Kasumi-1 (cell line): ENCODE measurements around the gene KPNA4.
"Not testable (repeated sequence)": the region's sequence is repeated elsewhere in the genome, so short reads cannot be mapped to it uniquely, and the experiment has no call there.

Experiments used
- DNase-seq, 2 experiments: peaks; one replicate each; lab custom pipeline; 2025; lab: John Stamatoyannopoulos, UW

The KPNA4 gene, protein sequence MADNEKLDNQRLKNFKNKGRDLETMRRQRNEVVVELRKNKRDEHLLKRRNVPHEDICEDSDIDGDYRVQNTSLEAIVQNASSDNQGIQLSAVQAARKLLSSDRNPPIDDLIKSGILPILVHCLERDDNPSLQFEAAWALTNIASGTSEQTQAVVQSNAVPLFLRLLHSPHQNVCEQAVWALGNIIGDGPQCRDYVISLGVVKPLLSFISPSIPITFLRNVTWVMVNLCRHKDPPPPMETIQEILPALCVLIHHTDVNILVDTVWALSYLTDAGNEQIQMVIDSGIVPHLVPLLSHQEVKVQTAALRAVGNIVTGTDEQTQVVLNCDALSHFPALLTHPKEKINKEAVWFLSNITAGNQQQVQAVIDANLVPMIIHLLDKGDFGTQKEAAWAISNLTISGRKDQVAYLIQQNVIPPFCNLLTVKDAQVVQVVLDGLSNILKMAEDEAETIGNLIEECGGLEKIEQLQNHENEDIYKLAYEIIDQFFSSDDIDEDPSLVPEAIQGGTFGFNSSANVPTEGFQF

DNA sequence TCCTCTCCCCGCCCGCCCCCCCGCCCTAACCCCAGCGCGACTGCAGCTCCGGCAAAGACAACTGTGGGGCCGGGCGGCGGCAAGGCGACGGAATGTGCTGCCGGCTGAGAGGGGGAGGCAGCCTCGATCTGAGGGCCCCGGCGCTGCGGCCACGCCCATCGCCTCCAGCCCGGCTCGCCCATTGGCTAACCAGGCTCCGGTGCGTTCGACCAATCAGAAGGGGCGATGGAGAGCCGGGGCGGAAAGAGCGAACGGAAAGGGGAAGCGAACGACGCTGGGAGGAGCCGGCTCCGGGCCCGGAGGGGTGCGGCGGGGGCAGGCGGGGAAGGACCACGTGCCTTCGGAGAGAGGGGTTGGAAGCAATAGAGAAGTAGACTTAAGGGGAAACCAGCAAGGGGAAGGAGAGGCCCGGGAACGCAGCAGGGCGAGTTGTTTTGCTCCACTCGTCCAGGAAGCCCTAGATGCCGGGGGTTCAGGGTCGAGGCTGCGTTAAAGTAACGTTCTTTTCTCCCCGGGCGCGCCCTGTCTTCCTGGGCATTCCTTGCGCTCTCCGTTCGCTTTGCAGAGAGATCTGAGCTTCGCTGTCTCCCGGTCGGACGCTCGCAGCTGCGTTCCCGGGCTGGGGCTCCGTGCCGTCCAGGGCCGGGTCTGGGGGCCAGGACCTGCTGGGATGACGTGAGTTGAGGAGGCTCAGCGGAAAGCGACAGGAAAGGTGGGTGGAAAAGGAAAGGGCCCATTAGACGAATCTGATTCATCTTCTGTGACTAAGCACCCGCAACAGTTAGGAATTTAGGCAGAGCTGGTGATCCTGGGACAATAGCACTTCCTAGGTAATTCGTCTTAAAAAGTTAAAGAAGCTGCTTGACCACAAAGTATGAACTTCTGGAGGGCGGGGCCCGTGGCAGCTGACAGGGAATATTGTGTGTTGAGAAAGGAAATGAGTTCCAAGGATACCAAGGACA lies at the start of gene KPNA4:
TSS of gene KPNA4 (minus strand) at position 130 of the 962 bp plus-strand sequence. CDS start 289 bp downstream, outside the sequence.
- DNase-seq: peak; percentile 98

DNA sequence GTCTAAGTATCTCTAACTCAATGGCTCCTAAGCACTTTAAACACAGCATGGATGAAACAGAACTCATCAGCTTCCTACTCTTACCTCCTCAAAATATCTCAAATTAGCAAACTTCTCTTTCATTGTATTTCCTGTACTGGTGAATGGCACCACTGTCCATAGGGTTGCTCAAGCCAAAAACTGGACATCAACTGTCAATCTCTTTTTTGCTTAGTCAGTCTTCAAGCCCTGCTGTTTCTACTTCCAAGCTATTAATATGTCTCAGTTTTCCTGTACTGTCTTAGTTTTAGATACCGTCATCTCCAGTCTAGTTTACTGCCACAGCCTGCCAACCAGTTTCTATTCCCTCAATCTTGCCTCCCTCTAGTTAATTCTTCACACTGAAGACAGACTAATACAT lies 48.3 kb upstream of the KPNA4 start:
- DNase-seq: no peak

DNA sequence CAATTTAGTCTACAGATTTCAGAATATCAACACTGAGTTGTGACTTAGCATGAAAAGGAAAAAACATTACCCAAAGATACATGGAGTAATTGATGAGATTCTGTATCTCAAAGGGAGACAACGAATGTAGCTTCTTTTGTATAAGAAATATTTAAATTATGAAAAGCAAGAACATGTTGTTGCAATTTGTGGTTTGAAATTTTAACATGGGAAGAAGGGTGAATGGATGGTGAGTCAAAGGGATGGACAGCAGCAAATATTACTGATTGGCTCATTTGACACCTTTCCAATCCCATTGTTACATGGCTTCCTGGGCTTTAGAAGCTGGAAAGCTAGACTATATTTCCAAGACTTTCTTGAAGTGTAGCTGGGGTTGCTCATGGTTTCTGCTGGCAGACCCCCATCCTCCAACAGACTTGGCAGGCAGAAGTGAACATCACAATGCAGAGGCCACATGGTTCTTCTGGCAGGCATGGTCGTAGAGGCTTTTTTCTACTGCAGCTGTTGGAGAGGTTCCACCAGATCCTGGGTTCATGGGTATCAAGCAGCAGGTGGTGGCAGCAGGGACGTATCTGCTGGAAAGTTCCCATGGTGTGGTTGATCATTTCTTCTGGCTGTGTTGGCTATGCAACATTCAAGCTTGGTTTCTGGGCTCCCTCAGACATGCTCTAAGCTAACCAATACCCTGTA lies 47.2 kb upstream of the KPNA4 start:
- DNase-seq: no peak

DNA sequence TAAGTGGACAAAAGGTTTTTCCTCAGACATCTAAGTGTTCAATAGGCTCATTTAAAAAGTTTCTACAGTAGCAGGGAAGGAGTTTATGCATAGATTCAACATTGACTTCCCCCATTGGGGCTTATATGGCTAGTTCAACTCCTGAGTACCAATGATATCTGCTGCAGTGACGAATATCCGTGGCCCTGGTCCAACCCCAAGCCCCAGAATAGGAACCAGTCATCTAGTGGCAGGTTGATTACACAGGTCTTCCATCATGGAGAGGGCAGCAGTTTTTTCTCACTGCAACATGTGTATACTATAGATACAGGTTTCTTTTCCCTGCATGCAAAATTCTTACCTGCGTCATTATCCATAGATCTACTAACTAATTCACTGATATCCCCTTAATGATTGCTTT lies 45.8 kb upstream of the KPNA4 start:
- DNase-seq: no peak

DNA sequence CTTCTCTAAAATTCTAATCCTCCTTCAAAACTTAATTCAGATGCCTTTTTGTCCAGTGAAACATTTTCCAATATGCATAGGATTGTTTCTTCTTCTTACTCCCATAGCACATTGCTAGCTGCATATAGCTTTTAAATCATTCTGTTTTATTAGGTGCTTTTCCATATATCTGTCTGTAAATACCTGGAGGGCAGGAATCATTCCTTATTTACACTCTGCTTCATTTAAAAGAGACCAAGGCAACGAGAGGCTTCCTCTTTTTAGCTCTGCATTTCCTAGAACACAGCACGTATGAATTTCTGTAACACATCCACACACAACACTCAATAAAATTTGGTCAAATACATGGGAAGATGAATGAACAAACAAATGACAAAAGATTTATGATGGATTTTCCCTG lies 43.5 kb upstream of the KPNA4 start:
- DNase-seq: no peak

DNA sequence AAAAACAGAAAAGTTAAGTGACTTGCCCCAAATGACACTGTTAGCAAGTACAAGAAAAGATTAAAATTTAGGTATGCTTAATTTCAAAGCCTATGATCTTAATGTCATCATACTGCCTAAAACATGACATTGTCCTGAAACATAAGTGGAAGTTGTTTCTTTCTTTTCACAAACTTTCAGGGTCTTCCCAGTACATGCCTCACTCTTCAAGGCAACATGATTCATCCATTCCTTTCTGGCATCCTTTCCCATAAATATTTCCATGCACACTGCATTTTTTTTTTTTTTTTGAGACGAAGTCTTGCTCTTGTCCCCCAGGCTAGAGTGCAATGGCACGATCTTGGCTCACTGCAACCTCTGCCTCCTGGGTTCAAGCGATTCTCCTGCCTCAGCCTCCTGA lies 42.5 kb upstream of the KPNA4 start:
- no peak for DNase-seq

DNA sequence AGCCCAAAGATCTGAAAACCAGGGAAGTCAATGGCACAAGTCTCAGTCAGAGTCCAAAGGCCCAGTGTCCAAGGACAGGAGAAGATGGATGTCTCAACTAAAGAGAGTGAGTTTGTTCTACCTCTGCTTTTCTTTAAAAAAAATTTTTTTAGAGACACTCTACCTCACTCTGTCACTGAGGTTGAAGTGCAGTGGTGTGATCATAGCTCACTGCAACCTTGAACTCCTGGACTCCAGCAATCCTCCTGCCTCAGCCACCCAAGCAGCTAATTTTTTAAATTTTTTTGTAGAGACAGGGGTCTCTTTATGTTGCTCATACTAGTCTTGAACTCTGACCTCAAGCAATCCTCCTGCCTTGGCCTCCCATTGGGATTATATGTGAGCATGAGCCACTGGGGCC lies 39.9 kb upstream of the KPNA4 start:
- no peak for DNase-seq

DNA sequence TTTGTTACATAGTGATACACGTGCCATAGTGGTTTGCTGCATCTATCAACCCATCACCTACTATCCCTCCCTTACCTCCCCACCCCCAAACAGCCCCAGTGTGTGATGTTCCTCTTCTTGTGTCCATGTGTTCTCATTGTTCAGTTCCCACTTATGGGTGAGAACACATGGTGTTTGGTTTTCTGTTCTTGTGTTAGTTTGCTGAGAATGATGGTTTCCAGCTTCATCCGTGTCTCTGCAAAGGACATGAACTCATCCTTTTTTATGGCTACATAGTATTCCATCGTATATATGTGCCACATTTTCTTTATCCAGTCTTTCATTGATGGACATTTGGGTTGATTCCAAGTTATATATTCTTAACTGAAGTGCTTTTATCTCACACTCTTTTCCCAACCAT lies 38.5 kb upstream of the KPNA4 start:
- DNase-seq: not testable (repeated sequence)

DNA sequence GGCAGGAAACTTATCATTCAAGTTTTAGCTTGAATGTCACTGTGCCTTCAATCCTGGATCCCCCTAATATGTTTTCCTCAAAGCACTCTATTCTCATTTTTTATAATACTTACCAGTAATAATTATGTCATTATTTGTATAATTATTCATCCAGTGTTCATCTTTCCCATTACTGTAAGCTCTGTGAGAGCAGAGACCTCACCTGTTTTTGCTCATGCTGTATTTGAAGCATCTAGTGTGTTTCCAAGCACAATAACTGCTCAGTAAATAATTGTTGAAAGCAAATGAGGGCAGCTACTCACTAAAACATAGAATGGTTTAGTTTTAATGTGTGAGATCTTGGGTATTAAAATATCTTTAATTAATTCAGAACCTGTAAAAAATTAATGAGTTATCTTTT lies 36.9 kb upstream of the KPNA4 start:
- no peak for DNase-seq

DNA sequence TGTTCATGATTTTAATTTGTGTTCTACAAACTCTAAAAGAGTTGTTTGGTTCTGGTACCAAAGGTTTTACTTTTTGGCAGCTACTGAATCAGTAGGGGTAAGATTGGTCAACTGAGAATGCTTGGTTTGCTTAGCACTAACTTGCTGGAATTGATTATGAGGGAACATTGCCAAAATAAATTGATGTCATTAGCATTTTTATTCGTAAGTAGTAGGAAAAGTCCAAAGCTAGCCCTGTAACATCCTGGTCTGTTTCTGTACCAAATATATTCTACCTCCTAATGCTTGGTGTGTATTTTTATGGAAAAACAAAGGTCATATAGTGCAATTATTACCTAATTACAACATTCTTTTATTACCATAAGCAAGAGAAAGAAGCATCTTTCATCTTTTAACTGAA lies 35.9 kb upstream of the KPNA4 start:
- no peak for DNase-seq

DNA sequence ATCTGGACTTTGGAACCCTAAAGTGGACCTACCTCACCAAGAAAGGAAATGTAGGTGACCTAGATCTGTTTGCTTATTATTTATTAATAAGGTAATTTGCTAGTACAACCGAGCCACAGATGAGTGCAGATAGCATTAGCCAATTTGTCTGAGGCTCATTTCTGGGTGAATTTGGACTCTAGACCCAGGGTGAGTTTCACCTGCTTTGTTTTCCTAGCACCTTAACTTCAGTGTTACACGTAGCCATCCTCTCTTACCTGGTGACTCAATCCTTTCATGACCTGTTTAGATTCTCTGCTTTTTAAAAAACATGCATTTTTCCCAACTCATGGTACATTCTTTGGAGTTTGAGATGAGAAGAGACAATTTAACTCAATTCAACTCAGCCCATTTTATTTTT lies 33.5 kb upstream of the KPNA4 start:
- DNase-seq: no peak

DNA sequence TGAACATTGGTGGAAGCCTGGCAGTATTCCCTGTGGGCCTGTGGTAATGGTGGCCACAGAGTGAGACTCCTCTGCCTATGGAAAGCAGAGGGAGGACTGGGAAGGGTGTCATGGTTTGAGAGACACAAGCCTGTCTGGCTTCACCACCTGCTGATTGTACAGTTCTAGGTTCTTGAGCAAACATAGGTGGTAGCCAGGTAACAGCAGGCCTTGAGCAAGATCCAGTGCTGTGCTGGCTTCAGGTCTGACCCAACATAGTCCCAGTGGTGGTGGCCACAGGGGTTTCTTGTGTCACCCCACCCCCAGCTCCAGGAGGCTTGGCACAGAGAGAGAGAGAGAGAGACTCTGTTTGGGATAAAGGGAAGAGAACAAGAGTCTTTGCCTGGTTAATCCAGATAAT lies 22.7 kb upstream of the KPNA4 start:
- no peak for DNase-seq

DNA sequence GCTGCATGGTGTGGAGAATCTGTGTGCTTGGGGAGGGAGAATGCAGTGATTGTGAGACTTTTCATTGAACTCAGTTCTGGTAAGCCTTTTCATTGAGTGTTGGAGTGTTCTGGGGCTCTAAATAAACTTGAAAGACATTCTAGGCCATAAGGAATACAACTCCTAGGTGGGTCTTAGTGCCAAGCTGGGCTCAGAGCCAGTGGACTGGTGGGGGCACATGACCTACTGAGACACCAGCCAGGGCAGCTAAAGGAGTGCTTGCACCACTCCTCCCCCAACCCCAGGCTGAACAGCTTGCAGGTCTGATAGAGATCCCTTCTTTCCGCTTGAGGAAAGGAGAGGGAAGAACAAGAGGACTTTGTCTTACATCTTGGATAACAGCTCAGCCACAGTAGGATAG lies 21.7 kb upstream of the KPNA4 start:
- DNase-seq: no peak

DNA sequence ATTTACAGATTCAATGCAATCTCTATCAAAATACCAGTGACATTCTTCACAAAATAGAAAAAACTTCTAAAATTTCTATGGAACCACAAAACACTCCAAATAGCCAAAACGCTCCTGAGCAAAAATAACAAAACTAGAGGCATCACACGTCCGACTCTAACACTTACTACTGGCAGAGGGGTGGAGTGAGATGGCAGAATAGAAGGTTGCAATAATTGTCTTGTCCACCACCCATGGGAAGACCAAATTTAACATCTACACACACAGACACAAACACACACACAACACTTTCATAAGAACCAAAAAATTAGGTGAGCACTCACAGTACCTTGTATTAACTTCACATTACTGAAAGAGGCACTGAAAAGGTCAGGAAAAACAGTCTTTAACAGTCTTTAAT lies 21.3 kb upstream of the KPNA4 start:
- DNase-seq: no peak

DNA sequence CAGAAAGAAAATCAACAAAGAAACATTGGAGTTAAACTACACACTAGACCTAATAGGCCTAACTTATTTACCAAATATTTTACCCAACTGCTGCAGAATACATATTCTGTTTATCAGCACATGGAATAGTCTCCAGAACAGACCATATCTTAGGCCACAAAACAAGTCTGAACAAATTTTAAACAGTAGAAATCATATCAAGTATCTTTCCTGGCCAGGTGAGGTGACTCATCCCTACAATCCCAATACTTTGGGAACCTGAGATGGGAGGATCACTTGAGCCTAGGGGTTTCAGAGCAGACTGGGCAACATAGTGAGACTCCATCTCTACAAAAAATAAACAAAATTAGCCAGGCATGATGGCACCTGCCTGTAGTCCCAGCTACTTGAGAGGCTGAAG lies 18.1 kb upstream of the KPNA4 start:
- DNase-seq: no peak

DNA sequence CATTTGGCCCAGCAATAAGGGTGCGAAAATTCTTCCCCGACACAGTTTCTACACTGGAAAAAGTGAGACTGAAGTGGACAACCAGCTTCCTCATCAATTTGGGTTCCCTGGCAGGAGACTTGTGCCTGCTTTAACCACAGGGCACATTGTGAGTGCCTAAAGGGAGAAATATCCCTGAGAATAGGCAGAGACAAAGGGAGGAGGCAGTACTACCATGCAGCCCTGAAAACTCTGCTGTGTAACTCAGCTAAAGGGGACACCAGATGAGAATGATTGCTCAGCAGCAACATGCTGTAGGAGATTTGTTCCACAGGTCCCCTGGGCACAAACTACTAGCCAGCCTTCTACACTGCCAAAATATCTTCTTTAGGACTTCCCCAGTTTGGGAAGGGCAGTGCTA lies 15.6 kb upstream of the KPNA4 start:
- DNase-seq: no peak

DNA sequence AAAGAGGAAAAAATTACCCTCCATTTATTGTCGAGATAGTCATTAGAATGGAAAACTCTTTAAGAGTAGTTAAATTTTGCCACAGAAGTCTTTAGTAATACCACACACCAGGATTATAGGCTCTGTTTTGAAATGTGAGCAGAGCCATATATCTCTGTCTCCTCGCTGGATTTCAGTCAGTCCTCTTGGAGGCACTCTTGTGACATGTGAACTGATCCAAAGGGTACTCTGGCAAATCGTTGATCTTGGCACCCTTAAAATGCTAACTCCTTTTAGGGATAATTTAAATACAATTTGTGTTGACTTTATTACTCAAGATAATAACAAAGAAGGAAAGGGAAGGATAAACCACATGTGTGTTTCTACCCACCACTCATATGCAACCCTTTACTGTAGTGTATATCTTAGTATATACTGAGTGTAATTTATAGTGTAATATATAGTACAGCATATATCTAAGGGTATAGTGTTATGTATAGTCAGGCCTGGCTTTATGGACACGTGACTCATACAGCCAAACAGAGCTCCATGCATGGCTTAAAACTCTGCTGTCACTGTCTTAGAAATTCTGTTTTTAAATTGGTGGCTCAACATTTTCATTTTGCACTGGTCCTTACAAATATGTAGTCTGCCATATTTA lies 12.3 kb upstream of the KPNA4 start:
- DNase-seq: no peak

DNA sequence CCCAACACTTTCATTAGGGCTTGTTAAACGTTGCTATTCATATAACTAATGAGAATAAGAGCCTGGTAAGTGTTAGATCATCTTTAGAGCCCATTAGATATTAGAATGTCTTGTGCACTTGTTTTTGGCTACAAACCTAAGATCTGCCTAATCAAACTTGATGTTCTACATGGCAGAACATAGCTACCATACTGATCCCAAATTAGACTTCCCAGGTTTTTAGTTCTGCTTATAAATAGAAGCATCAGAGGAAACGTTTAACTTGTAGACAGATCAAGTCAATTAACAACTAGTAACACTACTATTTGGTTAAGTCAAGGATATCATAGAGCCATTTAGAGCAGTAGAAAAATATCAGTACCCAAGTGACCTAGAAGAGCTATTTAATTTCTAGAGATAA lies 11.7 kb upstream of the KPNA4 start:
- no peak for DNase-seq

DNA sequence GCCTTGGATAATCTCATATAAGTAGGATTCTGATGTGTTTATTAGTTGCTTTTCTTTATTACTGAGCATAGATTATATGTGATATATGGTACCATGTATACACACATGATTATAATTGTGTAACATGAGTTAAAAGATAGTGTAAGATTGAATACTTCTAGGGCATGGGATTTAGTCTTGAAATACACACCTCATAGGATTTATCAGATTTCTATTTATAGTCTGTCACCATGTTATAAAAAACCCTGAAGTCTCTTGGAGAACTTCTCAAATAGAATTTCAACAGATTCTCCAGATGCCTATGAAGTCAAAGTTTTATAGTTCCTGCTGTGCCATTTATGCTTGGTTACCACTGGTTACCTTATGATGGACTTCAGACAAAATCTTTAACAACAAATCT lies 11.2 kb upstream of the KPNA4 start:
- no peak for DNase-seq

DNA sequence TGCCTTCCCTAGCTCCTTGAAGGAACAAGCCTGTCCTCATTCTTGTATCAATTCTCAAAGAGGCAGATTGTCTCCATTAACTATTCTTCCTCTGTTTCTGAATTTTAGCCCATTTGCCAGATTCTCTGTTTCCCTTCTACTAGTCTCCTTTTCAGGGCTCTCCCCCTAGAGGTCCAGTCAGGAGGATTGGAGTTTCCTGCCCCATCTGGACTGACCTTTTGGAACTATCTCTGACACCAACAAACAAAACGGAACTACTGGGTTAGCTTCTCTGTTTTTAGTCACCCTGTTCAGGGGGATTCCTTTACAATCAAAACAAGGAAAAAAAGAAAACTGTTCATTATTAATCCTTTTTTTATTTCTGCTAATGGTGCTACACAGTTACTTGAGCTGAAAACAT lies 10.2 kb upstream of the KPNA4 start:
- no peak for DNase-seq

DNA sequence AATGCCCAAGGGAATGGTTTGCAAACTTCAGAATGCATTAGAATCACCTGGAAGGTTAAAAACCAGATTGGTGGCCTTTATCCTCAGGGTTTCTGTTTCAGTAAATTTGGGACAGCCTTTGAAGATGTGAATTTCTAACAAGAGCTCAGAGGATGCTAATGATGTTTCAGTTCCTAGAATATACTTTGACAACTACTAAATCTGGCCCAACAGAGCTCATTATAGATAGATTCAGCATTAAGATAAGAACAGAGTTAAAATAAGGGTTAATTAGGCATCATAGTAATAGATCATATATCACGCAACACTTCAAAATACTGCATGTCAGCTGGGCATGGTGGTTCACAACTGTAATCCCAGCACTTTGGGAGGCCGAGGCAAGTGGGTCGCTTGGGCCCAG lies 9.3 kb upstream of the KPNA4 start:
- DNase-seq: no peak
